ENCODE results near the gene ILDR1.

GRCh38 chr3:122000936-122001605, 21.0 kb downstream of the ILDR1 start:
- TF ChIP-seq CTCF (conservative IDR thresholded peaks at IDR 0.05; ENCODE audit: low read depth, low read length): no peak
- TF ChIP-seq MAZ (IDR thresholded peaks at IDR 0.05; ENCODE audit: borderline replicate concordance, low read depth, low read length): no peak
- no peak for TF ChIP-seq CHD1 (IDR thresholded peaks at IDR 0.05; ENCODE audit: low read depth, low read length)
- TF ChIP-seq SMC3 (IDR thresholded peaks at IDR 0.05; ENCODE audit: low read depth, low read length): no peak
- no peak for TF ChIP-seq POLR2A (IDR thresholded peaks at IDR 0.05; ENCODE audit: low read depth, low read length)
- TF ChIP-seq RAD21 (IDR thresholded peaks at IDR 0.05; ENCODE audit: low read length): no peak
- no peak for TF ChIP-seq BHLHE40 (IDR thresholded peaks at IDR 0.05; ENCODE audit: low read depth, low read length)
- TF ChIP-seq MXI1 (IDR thresholded peaks at IDR 0.05; ENCODE audit: borderline replicate concordance, low read depth, low read length): no peak
- no peak for TF ChIP-seq CEBPB (IDR thresholded peaks at IDR 0.05; ENCODE audit: low read depth, low read length)
- TF ChIP-seq RCOR1 (IDR thresholded peaks at IDR 0.05; ENCODE audit: insufficient replicate concordance, low read length): no peak
- TF ChIP-seq ELK1 (IDR thresholded peaks at IDR 0.05; ENCODE audit: borderline replicate concordance, low read depth, low read length): no peak
